Breast epithelium (tissue), 4 donors: ENCODE results near the gene TARS1. TPM values are rescaled to one million over a fixed set of nuclear protein-coding genes. Genes with fewer than 3 reads are reported as not detected.

Source experiments
- DNase-seq, 2 donors: peaks; one replicate each; pipeline ENCODE4 v3.0.0-alpha.2; 2019; ENCODE audit warnings: low spot score in 2 of 2
- H3K27ac ChIP-seq, 2 donors: fragments of 200-600 bp; sonication (generic) in 1 of 2; one replicate each; pipeline ENCODE4 v1.5.1; 2016 to 2019; ENCODE audit warnings: mild to moderate bottlenecking in 1 of 2
- H3K27me3 ChIP-seq, 2 donors: fragments of 200-600 bp; sonication (generic) in 1 of 2; one replicate each; pipeline versions ENCODE4 v1.5.1 to v1.6.0; 2017 to 2019; ENCODE audit warnings: control low read depth in 1 of 2, mild to moderate bottlenecking in 1 of 2
- H3K36me3 ChIP-seq: fragments of 200-600 bp; one replicate; pipeline ENCODE4 v1.5.1; 2019
- H3K4me1 ChIP-seq, 2 donors: fragments of 200-600 bp; sonication (generic); one replicate each; pipeline ENCODE4 v1.5.1; 2016 to 2019; ENCODE audit warnings: control low read depth in 1 of 2
- H3K4me3 ChIP-seq, 3 donors: fragments of 200-600 bp; sonication (generic); 1 replicate in 2 of 3; 2 replicates in 1 of 3; pipeline ENCODE4 v1.5.1; 2016 to 2019; ENCODE audit warnings: mild to moderate bottlenecking in 3 of 3, moderate library complexity in 2 of 3
- H3K9me3 ChIP-seq, 2 donors: fragments of 200-600 bp; sonication (generic) in 1 of 2; one replicate each; pipeline ENCODE4 v1.5.1; 2016 to 2019; ENCODE audit warnings: control low read depth in 1 of 2
- CTCF ChIP-seq, 3 donors: fragments of 450-650 bp; IDR thresholded peaks; one replicate each; pipeline ENCODE4 v1.5.1; 2016 to 2017; ENCODE audit warnings: antibody characterized with exemption in 3 of 3, mild to moderate bottlenecking in 3 of 3, moderate library complexity in 3 of 3
- POLR2A ChIP-seq: fragments of 450-650 bp; IDR thresholded peaks from one replicate; pipeline ENCODE4 v1.6.1; 2016; ENCODE audit warnings: antibody characterized with exemption, mild to moderate bottlenecking, moderate library complexity
- POLR2AphosphoS5 ChIP-seq, 3 donors: sonication (generic); formaldehyde crosslinking; IDR thresholded peaks; one replicate each; pipeline ENCODE4 v1.6.1; 2017; ENCODE audit warnings: antibody characterized with exemption in 3 of 3
- intact Hi-C: fragments of 100-400 bp; cut with DNase I; formaldehyde crosslinking; loops from one replicate; pipeline ENCODE4 v1.15.1; 2023; ENCODE audit warnings: low total_unique reads
- total RNA-seq, 3 donors: library from RNA; depleted of rRNA; stranded (reverse); fragments of >200 nt; gene quantifications; one replicate each; pipeline ENCODE4 v1.1.0, GENCODE V29; 2016

The TARS1 gene
- total RNA-seq, result 10 to 100 TPM; 58.4 to 66.5 (median 64.2) TPM

- intact Hi-C loops, result loop anchor here (1.0 kb wide), 1 partner anchor 13 kb away; no protein-coding TSS in a partner anchor
- no peaks in the 10 kb centered on the region for H3K27me3 ChIP-seq
- H3K4me3 ChIP-seq, result peak within 1 kb of the TSS; percentile 67 to 83 (median 71)
- peak; percentile 98 for DNase-seq
- no peaks in the 10 kb centered on the region for H3K9me3 ChIP-seq
- H3K27ac ChIP-seq, result peak within 1 kb of the TSS; percentile 93 to 96
- H3K4me1 ChIP-seq, result peaks cover 0 to 5% of the 10 kb centered on the region in 2 donors
- H3K36me3 ChIP-seq, result no peaks in the 10 kb centered on the region
- TF ChIP-seq POLR2AphosphoS5 (IDR thresholded peaks at IDR 0.05), result peak; percentile 89 to 90 (median 89)
- TF ChIP-seq POLR2A, result peak; percentile 38
- peak in 1 of 3 donors; percentile 11 for TF ChIP-seq CTCF (IDR thresholded peaks at IDR 0.05)
These were observed at the start of gene TARS1 for GRCh38 chr5:33440482-33441240. Gene TARS1 (plus strand): TSS chr5:33440965. CDS start chr5:33441087, 122 bp downstream.

- TF ChIP-seq POLR2A (no peak), POLR2AphosphoS5 (IDR thresholded peaks at IDR 0.05) (no peak), CTCF (IDR thresholded peaks at IDR 0.05) (no peak)
- H3K4me1 ChIP-seq, result no peaks in the 10 kb centered on the region
- no peaks in the 10 kb centered on the region for H3K36me3 ChIP-seq
- no peak for DNase-seq
- intact Hi-C loops, result no loop called here
- H3K27me3 ChIP-seq, result no peaks in the 10 kb centered on the region
- H3K27ac ChIP-seq, result no peak overlapping the region
- H3K9me3 ChIP-seq, result peaks cover 0 to 2% of the 10 kb centered on the region in 2 donors
- H3K4me3 ChIP-seq, result no peak overlapping the region
These were observed 42.3 kb upstream of the TARS1 start for GRCh38 chr5:33398501-33398900.

GRCh38 chr5:33400675-33401074 is 40.1 kb upstream of the TARS1 start:
- no peaks in the 10 kb centered on the region for H3K9me3 ChIP-seq
- intact Hi-C loops, result loop anchor here (10.0 kb wide), 1 partner anchor 224 kb away; no protein-coding TSS in a partner anchor
- H3K4me3 ChIP-seq, result no peak overlapping the region
- no peaks in the 10 kb centered on the region for H3K36me3 ChIP-seq
- no peak overlapping the region for H3K27ac ChIP-seq
- TF ChIP-seq POLR2A (no peak), POLR2AphosphoS5 (IDR thresholded peaks at IDR 0.05) (no peak), CTCF (IDR thresholded peaks at IDR 0.05) (no peak)
- no peaks in the 10 kb centered on the region for H3K4me1 ChIP-seq
- H3K27me3 ChIP-seq, result no peaks in the 10 kb centered on the region
- no peak for DNase-seq

GRCh38 chr5:33401482-33402390 is 39.0 kb upstream of the TARS1 start:
- H3K36me3 ChIP-seq, result no peaks in the 10 kb centered on the region
- no peaks in the 10 kb centered on the region for H3K4me1 ChIP-seq
- intact Hi-C loops, result loop anchor here (10.0 kb wide), 1 partner anchor 223 kb away; no protein-coding TSS in a partner anchor
- no peak overlapping the region for H3K27ac ChIP-seq
- H3K27me3 ChIP-seq, result no peaks in the 10 kb centered on the region
- DNase-seq, result no peak
- no peaks in the 10 kb centered on the region for H3K9me3 ChIP-seq
- TF ChIP-seq POLR2AphosphoS5 (IDR thresholded peaks at IDR 0.05), result no peak
- TF ChIP-seq POLR2A, result no peak
- no peak for TF ChIP-seq CTCF (IDR thresholded peaks at IDR 0.05)
- H3K4me3 ChIP-seq, result no peak overlapping the region
